ENCODE measurements around the gene FBXL4.

Gene FBXL4

GRCh38 chr6:98880486-98880885, 67.3 kb downstream of the FBXL4 start:
- no peak for DNase-seq (ENCODE audit: low spot score)

DNA sequence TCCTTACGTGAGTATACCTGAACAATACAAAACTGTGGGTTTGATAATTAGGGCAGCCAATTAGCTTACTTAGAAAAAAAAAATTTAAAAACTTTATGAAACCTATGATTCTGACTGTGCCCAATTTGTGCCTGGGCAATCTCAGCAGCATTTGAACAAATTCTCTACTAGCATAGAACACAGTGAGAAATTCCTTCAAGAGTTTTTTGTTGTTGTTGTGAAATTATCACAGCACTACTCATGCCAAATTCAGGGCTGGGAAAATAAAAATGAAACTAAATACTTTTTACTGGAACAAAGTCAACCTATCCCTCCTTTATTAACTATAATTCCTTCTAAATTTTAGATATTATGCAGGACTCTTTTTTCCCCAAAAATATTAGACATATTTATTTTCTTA, 70.5 kb downstream of the FBXL4 start:
- no peak for DNase-seq (ENCODE audit: low spot score)

GRCh38 chr6:98875375-98875774, 72.4 kb downstream of the FBXL4 start:
- DNase-seq (ENCODE audit: low spot score) = peak; percentile 6

DNA sequence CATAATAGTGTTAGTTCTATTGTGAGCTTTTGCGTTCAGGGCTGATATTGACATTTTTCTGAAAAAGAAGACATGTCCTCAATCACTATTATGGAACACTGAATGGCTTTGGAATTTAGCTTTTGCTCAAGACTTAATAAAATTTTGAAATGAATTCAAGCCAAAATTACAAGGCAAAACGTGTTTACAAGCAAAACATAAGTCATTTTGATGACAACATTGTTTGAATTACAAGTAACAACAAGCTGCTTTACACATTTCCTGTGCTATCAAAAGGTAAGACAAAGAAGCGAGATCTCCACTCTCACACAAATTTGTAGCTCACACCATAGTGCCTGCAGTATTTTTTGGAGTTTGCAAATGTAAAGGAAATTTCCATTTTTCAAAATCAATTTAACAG, 75.9 kb downstream of the FBXL4 start:
- DNase-seq (ENCODE audit: low spot score) = no peak

DNA sequence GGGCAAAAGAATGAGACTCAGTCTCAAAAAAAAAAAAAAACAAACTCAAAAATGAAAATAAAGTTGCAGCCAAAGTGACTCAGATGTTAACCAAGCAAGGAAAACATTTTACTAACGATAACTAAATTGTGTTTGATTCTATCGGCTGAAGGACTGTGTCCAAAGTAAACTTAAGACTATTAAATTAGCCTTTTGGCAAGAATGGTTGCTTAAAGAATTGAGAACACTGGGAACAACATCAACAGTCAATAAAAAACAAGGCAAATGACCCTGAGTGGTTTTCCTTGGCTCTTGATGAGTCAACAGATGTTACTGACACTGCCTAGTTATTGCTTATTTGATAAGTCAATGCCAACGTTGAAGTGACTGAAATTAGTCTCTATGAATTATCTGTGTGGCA, 76.7 kb downstream of the FBXL4 start:
- DNase-seq (ENCODE audit: low spot score) = no peak

DNA sequence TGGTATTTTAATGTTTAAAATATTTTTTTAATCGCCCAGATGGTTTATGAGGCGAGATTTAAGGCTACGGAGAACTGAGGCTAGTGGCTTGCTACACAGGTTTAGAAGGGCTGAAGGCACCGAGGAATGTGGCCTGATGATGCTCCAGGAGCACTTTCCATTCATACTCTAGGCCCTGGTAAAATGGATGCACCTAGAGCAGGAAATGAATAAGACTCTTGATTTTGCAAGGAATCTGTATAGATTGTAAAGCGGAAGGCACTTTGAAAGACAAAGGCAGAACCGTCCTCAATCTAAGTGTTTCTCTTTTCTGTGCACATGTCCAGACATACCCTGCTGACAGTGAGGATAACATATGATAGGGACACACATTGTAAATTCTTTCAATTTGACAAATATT, 83.2 kb downstream of the FBXL4 start:
- DNase-seq (ENCODE audit: low spot score) = no peak

GRCh38 chr6:98848539-98849242, 99.1 kb downstream of the FBXL4 start:
- no peak for DNase-seq (ENCODE audit: low spot score)

GRCh38 chr6:98847779-98848538, 99.8 kb downstream of the FBXL4 start:
- no peak for DNase-seq (ENCODE audit: low spot score)

DNA sequence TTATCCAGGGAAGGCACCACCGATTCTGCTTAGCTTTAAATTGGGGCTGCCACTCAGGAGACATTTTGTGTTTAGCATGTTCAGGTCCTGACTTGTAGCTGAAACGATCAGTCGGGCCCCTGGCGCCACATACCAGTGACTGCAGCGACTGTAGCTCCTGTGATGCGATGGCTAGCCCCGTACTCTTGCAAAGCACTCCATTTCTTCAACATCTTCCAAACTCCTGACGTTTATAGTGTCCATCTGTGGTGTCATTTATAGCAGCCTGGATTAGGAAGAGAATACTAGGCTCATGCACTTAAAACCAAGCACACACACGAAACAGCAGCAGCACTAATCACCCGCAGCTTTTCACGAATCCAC, 100.3 kb downstream of the FBXL4 start:
- no peak for DNase-seq (ENCODE audit: low spot score)

GRCh38 chr6:98846021-98846380, 101.7 kb downstream of the FBXL4 start:
- DNase-seq (ENCODE audit: low spot score) = no peak

DNA sequence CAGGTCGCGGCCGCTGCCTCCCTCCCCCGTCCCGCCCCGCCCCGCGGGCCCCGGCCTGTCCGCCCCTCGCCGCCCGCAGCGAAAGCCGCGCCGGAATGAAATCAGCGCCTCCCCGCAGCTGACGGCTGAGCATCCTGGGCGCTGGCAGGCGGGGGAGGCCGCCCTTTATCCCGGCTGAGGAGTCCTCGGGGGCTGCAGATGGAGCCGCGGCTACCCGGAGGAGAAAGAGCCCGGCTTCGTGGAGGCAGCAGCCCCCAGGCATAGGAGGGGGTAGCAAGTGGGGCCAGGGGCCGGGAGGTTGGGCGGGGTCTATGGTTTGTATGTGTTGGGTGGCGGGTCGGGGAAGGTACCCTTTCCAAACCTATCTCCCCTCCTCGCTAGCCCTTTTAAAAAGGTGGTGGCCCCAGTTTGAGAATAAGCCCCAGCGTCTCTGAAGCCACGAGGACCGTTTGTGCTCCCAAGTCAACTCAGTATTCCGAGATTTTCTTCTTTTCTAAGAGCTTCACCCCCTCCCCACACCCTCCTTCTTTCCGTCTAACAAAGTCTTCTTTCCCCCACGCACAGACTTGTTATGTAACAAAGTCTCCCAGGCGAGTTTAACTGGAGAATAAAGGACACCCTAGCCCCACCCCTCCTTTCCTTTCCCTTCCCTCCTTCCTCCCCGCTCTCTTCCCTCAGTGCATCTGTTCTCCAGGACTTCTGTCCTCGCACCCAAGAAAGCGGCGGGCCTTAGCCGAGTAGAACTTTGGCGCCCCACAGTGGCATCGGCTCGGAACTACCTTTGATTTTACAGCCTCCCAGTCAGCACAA, 102.3 kb downstream of the FBXL4 start:
- peak; percentile 81 for DNase-seq (ENCODE audit: low spot score)

DNA sequence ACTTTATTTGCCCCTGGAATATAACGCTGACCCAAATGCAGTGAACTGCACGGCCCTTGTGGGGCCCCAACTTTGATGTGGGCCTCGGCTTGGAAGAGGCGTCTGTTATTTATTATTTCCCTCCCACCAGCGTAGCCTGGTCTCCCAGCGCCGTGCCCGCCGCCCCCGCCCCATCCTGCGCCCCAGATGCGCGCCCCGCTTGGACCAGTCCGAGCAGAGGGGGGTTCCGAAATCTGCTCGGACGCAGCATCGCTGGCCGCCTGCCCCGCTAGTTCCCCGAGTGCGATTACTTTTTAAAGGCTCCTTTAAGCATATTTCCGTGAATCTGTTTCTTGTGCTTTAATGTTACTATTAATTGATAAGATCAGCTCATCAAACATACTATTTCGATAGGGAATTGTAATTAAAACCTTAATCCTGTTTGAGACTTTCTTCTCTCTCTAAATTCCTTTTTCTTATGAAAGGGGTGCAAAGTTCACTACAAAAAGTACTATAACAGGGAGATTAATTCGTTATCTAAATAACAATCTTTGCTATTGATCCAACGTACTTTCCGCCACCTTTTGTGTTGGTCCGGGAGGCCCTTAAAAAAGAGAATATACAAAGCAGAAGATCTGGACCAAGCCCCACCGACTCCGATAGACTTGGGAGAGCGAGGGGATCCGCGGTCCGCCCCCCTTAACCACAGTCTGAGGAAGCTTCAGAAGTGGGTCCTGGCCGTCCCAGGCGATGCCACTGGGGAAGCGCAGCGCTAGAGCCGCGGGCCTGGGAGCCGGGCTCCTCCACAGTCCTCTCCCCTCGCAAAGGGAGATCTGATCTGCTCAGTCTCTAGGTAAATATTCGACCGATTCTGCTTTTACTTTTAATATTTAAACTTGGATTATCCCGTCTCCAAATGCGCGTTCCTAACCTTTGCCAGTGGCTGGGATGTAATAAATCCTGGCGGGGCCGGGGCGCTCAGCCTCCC, 103.2 kb downstream of the FBXL4 start:
- DNase-seq (ENCODE audit: low spot score) = no peak

DNA sequence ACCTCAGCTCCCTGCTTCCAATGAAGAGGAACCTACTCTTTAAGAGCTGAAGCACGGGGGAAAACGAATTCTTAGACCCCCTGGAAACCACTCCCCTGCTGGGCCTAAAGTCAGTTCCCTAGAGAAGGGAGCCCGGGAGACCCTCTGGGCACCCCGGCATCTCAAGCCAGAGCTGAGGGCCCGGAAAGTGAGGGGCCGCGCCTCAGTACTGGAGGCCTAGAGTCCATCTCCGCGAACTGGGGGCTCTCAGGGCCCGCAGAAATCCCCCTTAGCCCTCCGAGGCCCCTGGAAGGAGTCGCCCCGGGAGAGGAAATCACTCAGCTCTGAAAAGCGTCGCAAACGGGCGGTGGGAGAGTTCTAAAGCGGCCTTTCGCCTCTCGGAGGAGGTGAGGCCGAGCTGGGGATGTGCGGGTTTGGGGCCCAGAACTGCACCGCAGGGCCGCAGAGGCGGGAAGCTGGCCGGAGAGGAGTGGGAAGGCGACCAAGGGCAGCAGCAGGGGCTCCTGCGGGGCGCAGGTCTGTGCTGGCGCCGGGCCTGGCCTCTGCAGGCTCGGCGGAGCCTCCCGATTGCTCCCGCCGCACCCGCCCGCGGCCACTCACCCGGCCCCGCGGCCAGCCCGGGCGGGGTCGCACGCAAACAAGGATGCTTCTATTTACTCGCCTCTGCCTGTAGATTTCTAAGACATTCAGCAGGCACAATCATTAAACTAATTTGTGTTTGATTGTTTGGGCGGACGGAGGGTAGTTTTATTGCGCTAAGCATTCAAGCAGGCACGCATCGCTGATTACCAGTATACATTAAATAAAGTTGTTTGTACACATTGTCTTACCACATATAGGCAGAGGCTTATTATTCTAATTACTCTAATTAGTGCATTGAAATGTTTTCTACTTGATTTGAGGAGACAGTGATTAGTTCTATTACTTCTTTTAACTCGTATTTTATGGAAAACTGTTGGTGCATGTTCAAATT, 104.2 kb downstream of the FBXL4 start:
- no peak for DNase-seq (ENCODE audit: low spot score)

GRCh38 chr6:98842342-98843180, 105.2 kb downstream of the FBXL4 start:
- DNase-seq (ENCODE audit: low spot score) = no peak

GRCh38 chr6:98841621-98842341, 106.0 kb downstream of the FBXL4 start:
- DNase-seq (ENCODE audit: low spot score) = no peak

DNA sequence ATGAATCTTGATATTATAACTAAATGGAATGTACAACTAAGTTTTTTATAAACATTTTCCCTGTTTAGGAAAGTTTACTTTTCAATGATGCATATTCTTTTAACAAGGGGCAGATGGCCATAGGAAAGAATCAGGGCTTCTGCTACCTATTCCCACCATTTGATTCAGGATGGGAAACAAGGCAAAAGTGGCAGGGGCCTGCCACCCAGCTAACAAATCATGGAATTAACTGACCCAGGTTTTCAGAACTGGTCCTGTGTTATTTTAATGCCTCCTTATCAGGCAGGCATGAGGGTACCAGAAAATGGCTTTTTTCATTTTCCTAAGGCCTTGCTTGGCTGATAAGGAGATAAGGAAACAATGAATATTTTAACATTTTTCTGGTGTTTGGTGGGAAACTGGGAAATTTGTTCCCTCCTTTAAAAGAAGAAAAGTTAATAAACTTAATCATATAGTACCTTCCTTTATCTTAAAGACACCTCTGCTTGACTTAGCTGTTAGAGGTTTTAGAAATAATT, 106.7 kb downstream of the FBXL4 start:
- DNase-seq (ENCODE audit: low spot score) = no peak

- no peak for DNase-seq (ENCODE audit: low spot score)
These were observed 107.4 kb downstream of the FBXL4 start for GRCh38 chr6:98840385-98840784.

DNA sequence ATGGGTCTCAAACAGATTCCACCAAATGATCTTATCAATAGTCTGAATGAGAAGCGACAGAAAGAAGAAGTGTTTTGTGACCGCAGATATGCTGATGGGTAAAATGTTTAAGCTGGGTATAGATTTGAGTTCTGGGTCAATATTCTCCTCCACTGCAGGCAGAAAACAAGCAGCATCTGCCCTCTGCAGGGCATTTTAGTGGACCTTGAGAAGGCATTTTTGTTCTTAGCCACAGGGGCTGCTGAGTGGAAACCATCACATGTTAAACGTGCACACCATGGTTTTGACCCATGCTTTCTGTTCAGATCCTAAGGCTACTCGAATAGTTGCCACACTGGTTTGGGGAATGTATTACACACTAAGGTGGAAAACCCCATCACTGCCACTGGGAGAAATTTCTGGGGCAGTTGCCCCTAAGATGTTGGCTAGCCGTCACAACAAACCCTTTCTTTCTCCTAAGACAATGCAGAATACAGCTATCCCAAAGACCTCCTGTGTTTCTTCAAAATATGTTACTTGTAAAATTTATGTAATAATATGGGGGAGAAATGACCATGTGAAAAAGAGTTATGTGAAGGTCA, 107.9 kb downstream of the FBXL4 start:
- DNase-seq (ENCODE audit: low spot score) = no peak
